Neuronal stem cell (in vitro differentiated cells): ENCODE data around the gene ETFB.

Source experiments
- DNase-seq: peaks from one replicate; pipeline ENCODE4 v3.0.0-alpha.2; 2013; ENCODE audit warnings: low spot score
- H2AFZ ChIP-seq: one replicate; pipeline ENCODE4 v1.6.1; 2013; ENCODE audit warnings: mild to moderate bottlenecking, low read length, inconsistent platforms
- H2AK5ac ChIP-seq: 2 replicates; pipeline ENCODE4 v1.6.1; 2013; ENCODE audit warnings: low read depth, mild to moderate bottlenecking, inconsistent platforms, low read length, moderate library complexity, mixed read lengths
- H2BK120ac ChIP-seq: 2 replicates; pipeline ENCODE4 v1.6.1; 2013; ENCODE audit warnings: low read depth, mild to moderate bottlenecking, inconsistent platforms, low read length, moderate library complexity, mixed read lengths
- H2BK12ac ChIP-seq: one replicate; pipeline ENCODE4 v1.6.1; 2013; ENCODE audit warnings: low read length, inconsistent platforms
- H2BK15ac ChIP-seq: 2 replicates; pipeline ENCODE4 v1.6.1; 2013; ENCODE audit warnings: mild to moderate bottlenecking, low read length, inconsistent platforms, mixed read lengths
- H2BK5ac ChIP-seq: one replicate; pipeline ENCODE4 v1.6.1; 2013; ENCODE audit warnings: inconsistent platforms, mild to moderate bottlenecking, low read length, moderate library complexity
- H3K14ac ChIP-seq: one replicate; pipeline ENCODE4 v1.6.1; 2013; ENCODE audit warnings: low read length, inconsistent platforms
- H3K18ac ChIP-seq: 2 replicates; pipeline ENCODE4 v1.6.1; 2013; ENCODE audit warnings: low read length, inconsistent platforms
- H3K23ac ChIP-seq: 2 replicates; pipeline ENCODE4 v1.6.1; 2013; ENCODE audit warnings: low read depth, mild to moderate bottlenecking, mixed read lengths, low read length, inconsistent platforms; ENCODE audit not compliant: poor library complexity
- H3K27ac ChIP-seq: replicated peaks from 3 replicates; pipeline ENCODE4 v1.5.1; 2013; ENCODE audit warnings: low read length, inconsistent platforms
- H3K27me3 ChIP-seq, 3 experiments: 2 replicates each; pipeline ENCODE4 v1.6.1; 2013; ENCODE audit warnings: low read length in 3 of 3, mild to moderate bottlenecking in 2 of 3, inconsistent platforms in 1 of 3, low read depth in 1 of 3, mixed read lengths in 1 of 3, moderate library complexity in 1 of 3; ENCODE audit not compliant: control insufficient read depth in 3 of 3, insufficient read depth in 3 of 3
- H3K36me3 ChIP-seq, 2 donors: replicated peaks in 1 of 2; 2 replicates each; pipeline ENCODE4 v1.6.1; 2013; ENCODE audit warnings: low read length in 2 of 2; ENCODE audit not compliant: control insufficient read depth in 2 of 2, insufficient read depth in 2 of 2
- H3K4ac ChIP-seq: 2 replicates; pipeline ENCODE4 v1.6.1; 2013; ENCODE audit warnings: inconsistent platforms, mild to moderate bottlenecking, low read length, moderate library complexity
- H3K4me1 ChIP-seq, 2 donors: 1 replicate in 1 of 2; 2 replicates in 1 of 2; pipeline ENCODE4 v1.6.1; 2013; ENCODE audit warnings: low read length in 2 of 2, low read depth in 1 of 2; ENCODE audit not compliant: control insufficient read depth in 2 of 2, insufficient read depth in 1 of 2
- H3K4me2 ChIP-seq: one replicate; pipeline ENCODE4 v1.6.1; 2013; ENCODE audit warnings: mild to moderate bottlenecking, low read length, inconsistent platforms; ENCODE audit not compliant: insufficient read depth, poor library complexity, severe bottlenecking
- H3K4me3 ChIP-seq, 2 donors: 2 replicates each; pipeline ENCODE4 v1.5.1; 2013; ENCODE audit warnings: low read length in 2 of 2, mild to moderate bottlenecking in 2 of 2, inconsistent platforms in 1 of 2, moderate library complexity in 1 of 2
- H3K79me1 ChIP-seq: one replicate; pipeline ENCODE4 v1.6.1; 2013; ENCODE audit warnings: low read depth, mild to moderate bottlenecking, inconsistent platforms, low read length, moderate library complexity
- H3K9ac ChIP-seq: one replicate; pipeline ENCODE4 v1.6.1; 2013; ENCODE audit warnings: mild to moderate bottlenecking, low read depth, low read length, inconsistent platforms; ENCODE audit not compliant: poor library complexity
- H3K9me3 ChIP-seq, 2 donors: replicated peaks in 1 of 2; 2 replicates each; pipeline versions ENCODE3 to v1.6.1; 2013; ENCODE audit warnings: low read length in 2 of 2, mild to moderate bottlenecking in 2 of 2, inconsistent platforms in 1 of 2, low read depth in 1 of 2, mixed read lengths in 1 of 2, moderate library complexity in 1 of 2; ENCODE audit not compliant: control insufficient read depth in 2 of 2, insufficient read depth in 1 of 2
- H4K8ac ChIP-seq: one replicate; pipeline ENCODE4 v1.6.1; 2013; ENCODE audit warnings: low read depth, mild to moderate bottlenecking, inconsistent platforms, low read length, moderate library complexity
- H4K91ac ChIP-seq: one replicate; pipeline ENCODE4 v1.6.1; 2013; ENCODE audit warnings: low read length, low read depth, mild to moderate bottlenecking, inconsistent platforms; ENCODE audit not compliant: poor library complexity
- WGBS, 2 donors: extraction: QIAGEN DNeasy Blood & Tissue Kit; methylation state at CpG; one replicate each; pipeline ENCODE4 v1.1.7; 2013; ENCODE audit warnings: missing lambda C conversion rate in 2 of 2, mixed read lengths in 1 of 2; ENCODE audit not compliant: insufficient read length in 2 of 2, insufficient replicate concordance in 1 of 2; ENCODE audit errors: extremely low coverage in 2 of 2; 5-methylcytosine and 5-hydroxymethylcytosine counted together

Gene ETFB

DNA sequence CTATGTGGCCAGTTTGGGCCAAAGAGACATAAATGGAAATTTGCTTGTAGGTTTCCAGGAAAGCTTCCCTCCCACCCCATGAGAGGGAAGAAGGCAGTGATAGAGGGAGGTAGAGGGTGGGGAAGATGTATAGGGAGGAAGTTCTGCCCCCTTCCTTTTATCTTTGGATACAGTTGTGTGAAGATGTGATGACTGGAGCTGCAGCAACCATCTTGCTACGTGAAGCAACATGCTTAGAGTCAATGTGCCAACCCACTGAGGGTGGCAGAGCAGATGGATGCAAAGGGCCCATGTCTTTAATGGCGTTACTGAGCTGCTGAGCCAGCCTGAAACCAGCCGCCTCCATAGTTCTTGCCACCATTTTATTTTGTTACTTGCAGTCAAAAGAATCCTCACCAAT is 35.0 kb downstream of the ETFB start:
- H3K23ac ChIP-seq = no peak overlapping the region
- no peak for DNase-seq
- H2BK120ac ChIP-seq = no peak overlapping the region
- no peak overlapping the region for H3K14ac ChIP-seq
- no peak overlapping the region for H2BK15ac ChIP-seq
- no peak overlapping the region for H2AFZ ChIP-seq
- H3K18ac ChIP-seq = no peak overlapping the region
- no peak overlapping the region for H2BK5ac ChIP-seq
- no peak overlapping the region for H2AK5ac ChIP-seq
- peaks cover 0 to 3% of the 10 kb centered on the region in 2 donors for H3K4me1 ChIP-seq
- no peak overlapping the region for H3K9ac ChIP-seq
- no CpG with 5 or more reads among the region's 3 CpGs for WGBS, 2 donors
- H3K9me3 ChIP-seq = peaks cover 0 to 4% of the 10 kb centered on the region in 2 donors
- H4K8ac ChIP-seq = no peak overlapping the region
- H3K36me3 ChIP-seq = no peaks in the 10 kb centered on the region
- H3K27me3 ChIP-seq = peaks cover 0 to 8% (median 3%) of the 10 kb centered on the region in 3 experiments
- no peaks in the 10 kb centered on the region for H3K79me1 ChIP-seq
- no peak overlapping the region for H3K4me2 ChIP-seq
- no peak overlapping the region for H3K4me3 ChIP-seq
- no peak overlapping the region for H3K4ac ChIP-seq
- H3K27ac ChIP-seq = no peak overlapping the region
- H2BK12ac ChIP-seq = no peak overlapping the region
- H4K91ac ChIP-seq = no peak overlapping the region

- Histone ChIP-seq H3K79me1 (no peaks in the 10 kb centered on the region), H3K4ac (no peak overlapping the region), H2BK120ac (no peak overlapping the region), H2BK12ac (no peak overlapping the region), H3K27me3 (peaks cover 0 to 15% (median 3%) of the 10 kb centered on the region in 3 experiments), H3K18ac (no peak overlapping the region), H3K4me3 (no peak overlapping the region), H4K8ac (no peak overlapping the region), H3K4me1 (peaks cover 0 to 3% of the 10 kb centered on the region in 2 donors), H3K9me3 (peaks cover 0 to 4% of the 10 kb centered on the region in 2 donors), H2AK5ac (no peak overlapping the region), H2AFZ (no peak overlapping the region), H2BK5ac (no peak overlapping the region), H3K14ac (no peak overlapping the region), H3K27ac (no peak overlapping the region), H2BK15ac (no peak overlapping the region), H4K91ac (no peak overlapping the region), H3K36me3 (no peaks in the 10 kb centered on the region), H3K9ac (no peak overlapping the region), H3K4me2 (no peak overlapping the region), H3K23ac (no peak overlapping the region)
- DNase-seq = no peak
- WGBS, 2 donors = no CpG with 5 or more reads among the region's 4 CpGs
Observed at GRCh38 chr19:51330366-51330765, 35.8 kb downstream of the ETFB start.

- DNase-seq = no peak
- peak overlapping the region; percentile 9 for H4K8ac ChIP-seq
- WGBS, 2 donors = no CpG with 5 or more reads among the region's 5 CpGs
- no peak overlapping the region for H4K91ac ChIP-seq
- peaks cover 0 to 4% of the 10 kb centered on the region in 2 donors for H3K9me3 ChIP-seq
- H2AK5ac ChIP-seq = no peak overlapping the region
- no peak overlapping the region for H2BK15ac ChIP-seq
- H2AFZ ChIP-seq = no peak overlapping the region
- H2BK12ac ChIP-seq = no peak overlapping the region
- no peaks in the 10 kb centered on the region for H3K36me3 ChIP-seq
- no peak overlapping the region for H2BK5ac ChIP-seq
- H3K4ac ChIP-seq = no peak overlapping the region
- peaks cover 0 to 15% (median 3%) of the 10 kb centered on the region in 3 experiments for H3K27me3 ChIP-seq
- H3K27ac ChIP-seq = no peak overlapping the region
- no peaks in the 10 kb centered on the region for H3K79me1 ChIP-seq
- H2BK120ac ChIP-seq = no peak overlapping the region
- no peak overlapping the region for H3K14ac ChIP-seq
- H3K18ac ChIP-seq = no peak overlapping the region
- H3K4me2 ChIP-seq = no peak overlapping the region
- no peak overlapping the region for H3K9ac ChIP-seq
- no peak overlapping the region for H3K23ac ChIP-seq
- peaks cover 0 to 3% of the 10 kb centered on the region in 2 donors for H3K4me1 ChIP-seq
- no peak overlapping the region for H3K4me3 ChIP-seq
Observed at GRCh38 chr19:51329411-51329810, 36.8 kb downstream of the ETFB start.

- no peaks in the 10 kb centered on the region for H3K79me1 ChIP-seq
- H3K4me2 ChIP-seq = peak overlapping the region; percentile 72
- H2BK120ac ChIP-seq = no peak overlapping the region
- peak; percentile 48 for DNase-seq
- peaks cover 0 to 15% (median 3%) of the 10 kb centered on the region in 3 experiments for H3K27me3 ChIP-seq
- H2BK5ac ChIP-seq = no peak overlapping the region
- H3K9ac ChIP-seq = peak overlapping the region; percentile 78
- peaks cover 0 to 3% of the 10 kb centered on the region in 2 donors for H3K4me1 ChIP-seq
- no peak overlapping the region for H4K8ac ChIP-seq
- H3K4me3 ChIP-seq = peak overlapping the region; percentile 24 to 69
- peak overlapping the region; percentile 73 for H2AK5ac ChIP-seq
- no peak overlapping the region for H2BK12ac ChIP-seq
- peak overlapping the region; percentile 91 for H2AFZ ChIP-seq
- H2BK15ac ChIP-seq = no peak overlapping the region
- H3K9me3 ChIP-seq = no peaks in the 10 kb centered on the region
- peak overlapping the region; percentile 57 for H3K23ac ChIP-seq
- no CpG with 5 or more reads among the region's 75 CpGs for WGBS, 2 donors
- H4K91ac ChIP-seq = no peak overlapping the region
- no peak overlapping the region for H3K27ac ChIP-seq
- peak overlapping the region; percentile 95 for H3K18ac ChIP-seq
- no peaks in the 10 kb centered on the region for H3K36me3 ChIP-seq
- H3K14ac ChIP-seq = peak overlapping the region; percentile 27
- H3K4ac ChIP-seq = no peak overlapping the region
Observed at GRCh38 chr19:51327066-51328001, 38.9 kb downstream of the ETFB start.
